ENCODE data around the gene APOA4. TPM values are rescaled to one million over a fixed set of nuclear protein-coding genes. Genes with fewer than 3 reads are reported as not detected.

Gene APOA4
- total RNA-seq, 4 donors from 2014 or later = 0.26 to 0.40 TPM; not detected in 2

- Histone ChIP-seq H3K4me3 (peak overlapping the region; percentile 90 to 100 (median 98)), H3K27me3 (no peaks in the 10 kb centered on the region), H3K27ac (replicated peaks in 1 of 4) (peak overlapping the region; percentile 85 to 92 (median 90)), H3K9me3 (no peaks in the 10 kb centered on the region), H3K4me1 (peaks cover 20 to 38% (median 27%) of the 10 kb centered on the region in 4 donors), H3K36me3 (peaks cover 25 to 32% (median 29%) of the 10 kb centered on the region in 4 donors)
- no peak for DNase-seq (ENCODE audit: extremely low spot score)
- intact Hi-C loops (cut with DNase I) = no loop called here
- no peak for TF ChIP-seq POLR2A (IDR thresholded peaks at IDR 0.05; ENCODE audit: low read depth)
- no peak for TF ChIP-seq EP300 (IDR thresholded peaks at IDR 0.05)
- no peak for TF ChIP-seq POLR2AphosphoS5 (IDR thresholded peaks at IDR 0.05)
- no peak for TF ChIP-seq CTCF (IDR thresholded peaks at IDR 0.05)
- WGBS = 55% methylated on average over 3 of the region's 4 CpGs
Observed at GRCh38 chr11:116788534-116788933, 34.6 kb downstream of the APOA4 start.

GRCh38 chr11:116787786-116788486 lies 35.2 kb downstream of the APOA4 start, which contains the start of gene ZPR1:
ZPR1 (minus strand) TSS chr11:116788023; CDS start chr11:116787990, 33 bp downstream.
- Histone ChIP-seq H3K4me3 (peak within 1 kb of the TSS; percentile 90 to 100 (median 98)), H3K36me3 (peaks cover 31 to 38% (median 35%) of the 10 kb centered on the region in 4 donors), H3K9me3 (no peaks in the 10 kb centered on the region), H3K27ac (replicated peaks in 1 of 4) (peak within 1 kb of the TSS; percentile 85 to 92 (median 90)), H3K4me1 (peaks cover 20 to 38% (median 27%) of the 10 kb centered on the region in 4 donors), H3K27me3 (no peaks in the 10 kb centered on the region)
- intact Hi-C loops (cut with DNase I) = no loop called here
- peak; percentile 95 for DNase-seq (ENCODE audit: extremely low spot score)
- 1% methylated on average over 24 of the region's 56 CpGs for WGBS
- TF ChIP-seq POLR2AphosphoS5 (IDR thresholded peaks at IDR 0.05) = peak; percentile 82 to 89
- no peak for TF ChIP-seq EP300 (IDR thresholded peaks at IDR 0.05)
- TF ChIP-seq CTCF (IDR thresholded peaks at IDR 0.05) = no peak
- TF ChIP-seq POLR2A (IDR thresholded peaks at IDR 0.05; ENCODE audit: low read depth) = peak; percentile 45

- peak overlapping the region; percentile 85 to 92 (median 90) for H3K27ac ChIP-seq (replicated peaks in 1 of 4)
- H3K4me1 ChIP-seq = peaks cover 20 to 38% (median 27%) of the 10 kb centered on the region in 4 donors
- no peaks in the 10 kb centered on the region for H3K27me3 ChIP-seq
- H3K4me3 ChIP-seq = peak overlapping the region; percentile 90 to 100 (median 98)
- WGBS = under 1% methylated on average over 15 of the region's 15 CpGs
- TF ChIP-seq CTCF (IDR thresholded peaks at IDR 0.05) (no peak), POLR2A (IDR thresholded peaks at IDR 0.05; ENCODE audit: low read depth) (no peak), POLR2AphosphoS5 (IDR thresholded peaks at IDR 0.05) (no peak), EP300 (IDR thresholded peaks at IDR 0.05) (no peak)
- intact Hi-C loops (cut with DNase I) = no loop called here
- no peaks in the 10 kb centered on the region for H3K9me3 ChIP-seq
- DNase-seq (ENCODE audit: extremely low spot score) = no peak
- peaks cover 36 to 43% (median 40%) of the 10 kb centered on the region in 4 donors for H3K36me3 ChIP-seq
Observed at GRCh38 chr11:116787436-116787785, 35.7 kb downstream of the APOA4 start.

- H3K4me1 ChIP-seq = peaks cover 20 to 38% (median 27%) of the 10 kb centered on the region in 4 donors
- peak overlapping the region in 3 of 4 donors; percentile 85 to 92 (median 91) for H3K27ac ChIP-seq (replicated peaks in 1 of 4)
- no peaks in the 10 kb centered on the region for H3K9me3 ChIP-seq
- WGBS = 69% methylated on average over 5 of the region's 5 CpGs
- peaks cover 40 to 48% (median 44%) of the 10 kb centered on the region in 4 donors for H3K36me3 ChIP-seq
- H3K4me3 ChIP-seq = peak overlapping the region; percentile 90 to 100 (median 98)
- DNase-seq (ENCODE audit: extremely low spot score) = no peak
- intact Hi-C loops (cut with DNase I) = no loop called here
- H3K27me3 ChIP-seq = no peaks in the 10 kb centered on the region
- no peak for TF ChIP-seq POLR2AphosphoS5 (IDR thresholded peaks at IDR 0.05)
- no peak for TF ChIP-seq EP300 (IDR thresholded peaks at IDR 0.05)
- TF ChIP-seq POLR2A (IDR thresholded peaks at IDR 0.05; ENCODE audit: low read depth) = no peak
- no peak for TF ChIP-seq CTCF (IDR thresholded peaks at IDR 0.05)
Observed at GRCh38 chr11:116786966-116787365, 36.1 kb downstream of the APOA4 start.
